ENCODE data around the gene ABCG1.

ABCG1 gene

GRCh38 chr21:42191696-42192595 is 27.0 kb upstream of the ABCG1 start:
- DNase-seq (ENCODE audit: low read depth, low spot score), result peak; percentile 11

GRCh38 chr21:42193131-42193671 is 25.7 kb upstream of the ABCG1 start:
- DNase-seq (ENCODE audit: low read depth, low spot score), result no peak

- DNase-seq (ENCODE audit: low read depth, low spot score), result no peak
Measured at GRCh38 chr21:42193721-42194120, 25.2 kb upstream of the ABCG1 start.

GRCh38 chr21:42194863-42195262 is 24.1 kb upstream of the ABCG1 start:
- DNase-seq (ENCODE audit: low read depth, low spot score), result no peak

GRCh38 chr21:42195378-42196031 is 23.4 kb upstream of the ABCG1 start:
- peak; percentile 36 for DNase-seq (ENCODE audit: low read depth, low spot score)

- DNase-seq (ENCODE audit: low read depth, low spot score), result no peak
Measured at GRCh38 chr21:42198929-42199867, 19.7 kb upstream of the ABCG1 start.

- no peak for DNase-seq (ENCODE audit: low read depth, low spot score)
Measured at GRCh38 chr21:42199868-42200463, 19.0 kb upstream of the ABCG1 start.

GRCh38 chr21:42200906-42201614 is 17.9 kb upstream of the ABCG1 start:
- DNase-seq (ENCODE audit: low read depth, low spot score), result no peak

GRCh38 chr21:42201615-42202161 is 17.3 kb upstream of the ABCG1 start:
- no peak for DNase-seq (ENCODE audit: low read depth, low spot score)

- no peak for DNase-seq (ENCODE audit: low read depth, low spot score)
Measured at GRCh38 chr21:42202321-42202720, 16.6 kb upstream of the ABCG1 start.

- no peak for DNase-seq (ENCODE audit: low read depth, low spot score)
Measured at GRCh38 chr21:42203321-42203720, 15.6 kb upstream of the ABCG1 start.

- no peak for DNase-seq (ENCODE audit: low read depth, low spot score)
Measured at GRCh38 chr21:42203936-42204335, 15.0 kb upstream of the ABCG1 start.

GRCh38 chr21:42207426-42207825 is 11.5 kb upstream of the ABCG1 start:
- no peak for DNase-seq (ENCODE audit: low read depth, low spot score)

- DNase-seq (ENCODE audit: low read depth, low spot score), result no peak
Measured at GRCh38 chr21:42208036-42208435, 10.9 kb upstream of the ABCG1 start.

- no peak for DNase-seq (ENCODE audit: low read depth, low spot score)
Measured at GRCh38 chr21:42208801-42209490, 10.0 kb upstream of the ABCG1 start.

- no peak for DNase-seq (ENCODE audit: low read depth, low spot score)
Measured at GRCh38 chr21:42209801-42210479, 9.0 kb upstream of the ABCG1 start.

- no peak for DNase-seq (ENCODE audit: low read depth, low spot score)
Measured at GRCh38 chr21:42212266-42212665, 6.7 kb upstream of the ABCG1 start.

- DNase-seq (ENCODE audit: low read depth, low spot score), result no peak
Measured at GRCh38 chr21:42213082-42213774, 5.7 kb upstream of the ABCG1 start.

Measured in brain pericyte (primary cell).